ENCODE measurements around the gene OCRL. TPM values are rescaled to one million over a fixed set of nuclear protein-coding genes. Genes with fewer than 3 reads are reported as not detected.
"Not testable (repeated sequence)": the region's sequence is repeated elsewhere in the genome, so short reads cannot be mapped to it uniquely, and the experiment has no call there.

Gene OCRL
- total RNA-seq, 1 donor from 2014 or later: 10.2 TPM

DNA sequence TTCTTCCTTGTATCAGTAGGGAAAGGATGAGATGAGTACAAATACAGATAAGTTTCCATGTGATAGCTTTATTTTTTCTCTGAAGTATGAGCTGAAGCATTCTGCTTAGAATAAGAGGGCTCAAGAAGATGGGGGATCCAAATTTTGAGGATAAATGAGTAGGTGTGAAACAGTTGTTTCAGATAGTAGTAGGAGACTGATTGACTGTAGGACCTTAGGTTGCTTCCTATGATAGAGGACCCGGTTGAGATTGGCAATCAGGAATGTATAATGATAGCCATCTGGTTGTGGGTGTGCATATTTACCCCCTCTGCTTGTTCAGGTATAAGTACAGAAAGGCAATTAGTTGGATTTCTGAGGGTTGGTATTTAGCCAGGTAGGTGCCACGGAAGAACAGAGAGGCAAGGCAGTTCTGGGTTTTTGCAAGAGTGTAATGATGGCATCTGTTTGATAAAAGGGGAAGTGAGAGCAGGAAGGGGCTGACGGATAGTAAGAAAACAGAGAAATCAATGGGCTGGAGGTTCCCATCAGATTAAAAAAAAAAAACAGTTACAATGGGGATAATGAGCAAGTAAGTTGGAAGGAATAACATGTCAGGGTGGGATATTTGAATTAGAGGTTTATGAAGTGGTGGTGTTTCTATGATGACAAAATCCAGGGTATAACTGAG, 13.7 kb downstream of the OCRL start:
- H3K4me3 ChIP-seq: no peak overlapping the region

DNA sequence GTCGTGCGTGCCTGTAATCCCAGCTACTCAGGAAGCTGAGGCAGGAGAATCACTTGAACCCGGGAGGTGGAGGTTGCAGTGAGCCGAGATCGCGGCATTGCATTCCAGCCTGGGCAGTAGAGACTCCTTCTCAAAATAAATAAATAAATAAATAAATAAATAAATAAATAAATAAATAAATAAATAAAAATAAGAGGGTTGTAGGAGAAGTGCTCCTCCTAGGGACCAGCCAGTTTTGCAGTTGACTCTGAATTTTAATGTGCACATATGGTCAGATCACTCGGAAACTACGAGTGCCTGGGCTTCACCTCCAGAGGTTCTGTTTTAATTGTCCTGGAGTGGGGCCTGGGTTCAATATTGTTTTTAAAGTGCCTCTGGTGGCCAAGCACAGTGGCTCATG, 14.8 kb downstream of the OCRL start:
- intact Hi-C loops (cut with micrococcal nuclease): not testable (repeated sequence)

More for the DNA sequence above, 13.7 kb downstream of the OCRL start:
- intact Hi-C loops (cut with micrococcal nuclease): no loop called here
- H3K9me3 ChIP-seq (replicated peaks): no peaks in the 10 kb centered on the region
- H3K4me1 ChIP-seq: peaks cover 5% of the 10 kb centered on the region
- no peak for DNase-seq
- peaks cover 8% of the 10 kb centered on the region for H3K36me3 ChIP-seq
- no peak for TF ChIP-seq CTCF (IDR thresholded peaks at IDR 0.05; ENCODE audit: borderline replicate concordance)
- no peak overlapping the region for H3K27ac ChIP-seq (replicated peaks)
- H3K27me3 ChIP-seq (ENCODE audit: low read depth): no peaks in the 10 kb centered on the region

DNA sequence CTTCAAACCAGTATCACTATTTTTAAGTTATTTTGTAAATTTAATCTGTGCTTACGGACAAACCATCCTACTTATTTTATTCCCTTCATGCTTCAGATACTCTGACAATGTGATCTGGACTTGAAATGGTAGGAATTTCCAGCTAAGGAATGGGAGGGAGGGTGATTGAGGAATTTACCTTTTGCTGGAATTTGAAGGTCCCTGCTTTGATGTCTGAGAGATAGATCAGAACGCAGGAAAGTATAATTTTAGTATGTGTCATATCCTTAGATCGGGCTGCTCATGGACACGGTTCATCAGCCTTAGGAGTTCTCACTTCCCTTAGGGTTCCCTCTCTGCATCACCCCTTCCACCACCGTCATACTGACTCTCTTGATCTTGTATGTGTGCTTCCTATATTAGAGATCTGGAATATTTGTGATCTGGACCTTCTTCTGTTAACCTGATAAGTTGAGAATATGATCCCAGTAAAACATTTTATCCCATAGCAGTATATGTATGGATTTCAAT, 16.8 kb downstream of the OCRL start:
- no peak for DNase-seq
- peaks cover 33% of the 10 kb centered on the region for H3K36me3 ChIP-seq
- intact Hi-C loops (cut with micrococcal nuclease): no loop called here
- no peak for TF ChIP-seq CTCF (IDR thresholded peaks at IDR 0.05; ENCODE audit: borderline replicate concordance)
- no peaks in the 10 kb centered on the region for H3K27me3 ChIP-seq (ENCODE audit: low read depth)
- peaks cover 5% of the 10 kb centered on the region for H3K4me1 ChIP-seq
- H3K9me3 ChIP-seq (replicated peaks): no peaks in the 10 kb centered on the region
- H3K4me3 ChIP-seq: no peak overlapping the region
- H3K27ac ChIP-seq (replicated peaks): no peak overlapping the region

More for the DNA sequence above, 14.8 kb downstream of the OCRL start:
- H3K9me3 ChIP-seq (replicated peaks); H3K27me3 ChIP-seq (ENCODE audit: low read depth); H3K4me1 ChIP-seq; H3K27ac ChIP-seq (replicated peaks); H3K4me3 ChIP-seq; DNase-seq: not testable (repeated sequence)
- peaks cover 15% of the 10 kb centered on the region for H3K36me3 ChIP-seq

- Histone ChIP-seq H3K36me3 (peaks cover 44% of the 10 kb centered on the region), H3K4me1 (peaks cover 5% of the 10 kb centered on the region), H3K4me3 (no peak overlapping the region), H3K27me3 (ENCODE audit: low read depth) (no peaks in the 10 kb centered on the region), H3K27ac (replicated peaks) (no peak overlapping the region), H3K9me3 (replicated peaks) (no peaks in the 10 kb centered on the region)
- no peak for TF ChIP-seq CTCF (IDR thresholded peaks at IDR 0.05; ENCODE audit: borderline replicate concordance)
- intact Hi-C loops (cut with micrococcal nuclease): no loop called here
- no peak for DNase-seq
Observed at GRCh38 chrX:129557844-129558480, 17.9 kb downstream of the OCRL start.

DNA sequence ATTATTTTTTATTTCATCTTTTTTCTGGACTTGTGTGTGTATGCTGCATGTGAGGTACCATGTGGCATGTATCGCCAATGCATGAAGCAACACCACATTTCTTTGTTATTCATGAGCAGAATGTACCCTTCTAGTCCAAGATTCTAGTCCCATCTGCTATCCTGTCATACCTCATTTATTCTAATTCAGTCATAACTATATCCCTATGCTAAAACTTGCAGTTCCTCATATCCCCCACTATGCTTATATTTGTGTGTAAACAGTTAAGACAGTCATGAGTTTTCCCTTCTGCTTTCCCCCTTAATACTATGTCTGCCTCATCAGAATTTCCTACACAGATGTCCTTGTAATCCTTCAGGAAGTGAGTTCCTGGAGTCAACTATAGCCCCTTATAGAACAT, 19.7 kb downstream of the OCRL start:
- no peak overlapping the region for H3K4me3 ChIP-seq
- H3K9me3 ChIP-seq (replicated peaks): no peaks in the 10 kb centered on the region
- no peak overlapping the region for H3K27ac ChIP-seq (replicated peaks)
- H3K27me3 ChIP-seq (ENCODE audit: low read depth): no peaks in the 10 kb centered on the region
- intact Hi-C loops (cut with micrococcal nuclease): no loop called here
- H3K4me1 ChIP-seq: peaks cover 5% of the 10 kb centered on the region
- no peak for DNase-seq
- H3K36me3 ChIP-seq: peaks cover 51% of the 10 kb centered on the region
- no peak for TF ChIP-seq CTCF (IDR thresholded peaks at IDR 0.05; ENCODE audit: borderline replicate concordance)

GRCh38 chrX:129561453-129561852, 21.4 kb downstream of the OCRL start:
- no peak for DNase-seq
- intact Hi-C loops (cut with micrococcal nuclease): no loop called here
- H3K9me3 ChIP-seq (replicated peaks): no peaks in the 10 kb centered on the region
- peaks cover 51% of the 10 kb centered on the region for H3K36me3 ChIP-seq
- no peak overlapping the region for H3K27ac ChIP-seq (replicated peaks)
- H3K4me3 ChIP-seq: no peak overlapping the region
- H3K27me3 ChIP-seq (ENCODE audit: low read depth): no peaks in the 10 kb centered on the region
- TF ChIP-seq CTCF (IDR thresholded peaks at IDR 0.05; ENCODE audit: borderline replicate concordance): no peak
- H3K4me1 ChIP-seq: peaks cover 21% of the 10 kb centered on the region

DNA sequence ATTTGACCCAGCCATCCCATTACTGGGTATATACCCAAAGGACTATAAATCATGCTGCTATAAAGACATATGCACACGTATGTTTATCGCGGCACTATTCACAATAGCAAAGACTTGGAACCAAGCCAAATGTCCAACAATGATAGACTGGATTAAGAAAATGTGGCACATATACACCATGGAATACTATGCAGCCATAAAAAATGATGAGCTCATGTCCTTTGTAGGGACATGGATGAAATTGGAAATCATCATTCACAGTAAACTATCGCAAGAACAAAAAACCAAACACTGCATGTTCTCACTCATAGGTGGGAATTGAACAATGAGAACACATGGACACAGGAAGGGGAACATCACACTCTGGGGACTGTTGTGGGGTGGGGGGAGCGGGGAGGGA, 24.3 kb downstream of the OCRL start:
- intact Hi-C loops (cut with micrococcal nuclease); H3K9me3 ChIP-seq (replicated peaks); H3K4me3 ChIP-seq; DNase-seq; H3K27ac ChIP-seq (replicated peaks); H3K27me3 ChIP-seq (ENCODE audit: low read depth): not testable (repeated sequence)
- Histone ChIP-seq H3K4me1 (peaks cover 16% of the 10 kb centered on the region), H3K36me3 (peaks cover 56% of the 10 kb centered on the region)

Measured in left ventricle myocardium inferior (tissue), 1 donor.